Neutrophil (primary cell): ENCODE measurements around the gene YPEL1.
A peak's percentile ranks its signal among the peaks of the same experiment; 100 is the strongest.

Source experiments
- H3K27ac ChIP-seq: fragments of 200-600 bp; sonication (generic); 2 replicates; pipeline ENCODE4 v1.5.1; 2016; ENCODE audit warnings: mild to moderate bottlenecking, moderate library complexity
- H3K27me3 ChIP-seq: fragments of 200-600 bp; sonication (generic); 2 replicates; pipeline ENCODE4 v1.6.0; 2016; ENCODE audit warnings: mild to moderate bottlenecking
- H3K36me3 ChIP-seq: fragments of 200-600 bp; sonication (generic); 2 replicates; pipeline ENCODE4 v1.5.1; 2017
- H3K4me1 ChIP-seq, 2 experiments: fragments of 200-600 bp in 1 of 2; sonication (generic) in 1 of 2; 1 replicate in 1 of 2; 2 replicates in 1 of 2; pipeline versions ENCODE4 v1.5.1 to v1.6.1; 2013 to 2016; ENCODE audit warnings: low read depth in 1 of 2, low read length in 1 of 2, mild to moderate bottlenecking in 1 of 2, moderate library complexity in 1 of 2; ENCODE audit not compliant: control insufficient read depth in 1 of 2, insufficient read depth in 1 of 2
- H3K4me3 ChIP-seq, 2 experiments: fragments of 200-600 bp in 1 of 2; sonication (generic) in 1 of 2; 1 replicate in 1 of 2; 2 replicates in 1 of 2; pipeline ENCODE4 v1.5.1; 2013 to 2016; ENCODE audit warnings: low read depth in 1 of 2, low read length in 1 of 2, mild to moderate bottlenecking in 1 of 2, moderate library complexity in 1 of 2
- H3K9me3 ChIP-seq: fragments of 200-600 bp; sonication (generic); 2 replicates; pipeline ENCODE4 v1.5.1; 2016
- CTCF ChIP-seq: fragments of 200-600 bp; sonication (generic); IDR thresholded peaks from 2 replicates; pipeline ENCODE4 v1.5.1; 2016; ENCODE audit warnings: antibody characterized with exemption

Gene YPEL1

GRCh38 chr22:21714786-21715185, 20.8 kb downstream of the YPEL1 start:
- Histone ChIP-seq H3K36me3 (peaks cover 5% of the 10 kb centered on the region), H3K9me3 (no peaks in the 10 kb centered on the region), H3K4me1 (peaks cover 0 to 4% of the 10 kb centered on the region in 2 experiments), H3K27me3 (no peaks in the 10 kb centered on the region), H3K27ac (no peak overlapping the region), H3K4me3 (no peak overlapping the region)
- TF ChIP-seq CTCF = no peak

DNA sequence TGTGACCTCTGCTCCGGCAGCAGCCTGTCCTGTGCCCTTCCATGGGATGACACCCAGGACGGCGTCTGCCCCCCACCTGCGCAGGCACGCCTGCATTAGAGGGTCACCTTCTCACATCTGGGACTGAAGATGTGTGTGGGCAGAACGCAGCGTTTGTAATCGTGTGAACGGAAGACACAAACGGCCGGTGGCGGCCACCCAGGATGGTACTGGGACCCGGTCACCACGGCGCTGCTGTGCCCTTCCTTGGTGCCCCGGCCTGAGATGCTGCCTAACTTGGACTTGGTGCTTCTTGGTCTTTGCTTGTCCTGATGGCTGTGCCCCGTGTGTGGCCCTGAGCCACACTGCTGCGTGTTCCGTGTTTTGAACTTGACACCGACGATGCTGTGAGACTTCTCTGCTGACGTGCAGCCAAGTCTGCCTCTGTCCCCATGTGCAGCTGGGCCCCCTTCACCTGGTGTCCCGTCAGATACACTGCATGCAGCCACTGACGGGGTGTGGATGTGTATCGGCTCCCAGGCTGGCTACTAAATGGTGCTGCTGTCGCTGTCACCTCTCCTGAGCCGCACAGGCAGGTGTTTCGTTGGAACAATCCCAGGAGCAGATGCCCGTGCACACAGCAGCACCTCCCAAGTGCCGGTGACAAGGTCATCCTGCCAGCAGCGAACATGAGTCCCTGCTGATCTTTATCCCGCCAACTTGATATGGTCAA, 21.4 kb downstream of the YPEL1 start:
- no peak for TF ChIP-seq CTCF
- H3K27ac ChIP-seq = no peak overlapping the region
- peaks cover 7% of the 10 kb centered on the region for H3K36me3 ChIP-seq
- H3K4me1 ChIP-seq = peaks cover 0 to 4% of the 10 kb centered on the region in 2 experiments
- H3K9me3 ChIP-seq = no peaks in the 10 kb centered on the region
- H3K4me3 ChIP-seq = no peak overlapping the region
- H3K27me3 ChIP-seq = no peaks in the 10 kb centered on the region

GRCh38 chr22:21713428-21714058, 22.1 kb downstream of the YPEL1 start:
- H3K4me1 ChIP-seq = peaks cover 0 to 4% of the 10 kb centered on the region in 2 experiments
- H3K27me3 ChIP-seq = no peaks in the 10 kb centered on the region
- no peaks in the 10 kb centered on the region for H3K9me3 ChIP-seq
- peaks cover 11% of the 10 kb centered on the region for H3K36me3 ChIP-seq
- H3K4me3 ChIP-seq = no peak overlapping the region
- no peak for TF ChIP-seq CTCF
- H3K27ac ChIP-seq = no peak overlapping the region

GRCh38 chr22:21712751-21713427, 22.7 kb downstream of the YPEL1 start:
- Histone ChIP-seq H3K27ac (no peak overlapping the region), H3K4me3 (no peak overlapping the region), H3K4me1 (peaks cover 0 to 4% of the 10 kb centered on the region in 2 experiments), H3K9me3 (no peaks in the 10 kb centered on the region), H3K36me3 (peaks cover 11% of the 10 kb centered on the region), H3K27me3 (no peaks in the 10 kb centered on the region)
- TF ChIP-seq CTCF = peak; percentile 45

GRCh38 chr22:21711851-21712250, 23.7 kb downstream of the YPEL1 start:
- H3K27me3 ChIP-seq = no peaks in the 10 kb centered on the region

More at GRCh38 chr22:21711851-21712250, 23.7 kb downstream of the YPEL1 start:
- H3K4me3 ChIP-seq = no peak overlapping the region
- H3K4me1 ChIP-seq = no peaks in the 10 kb centered on the region
- peaks cover 11% of the 10 kb centered on the region for H3K36me3 ChIP-seq
- no peak overlapping the region for H3K27ac ChIP-seq
- no peak for TF ChIP-seq CTCF
- H3K9me3 ChIP-seq = no peaks in the 10 kb centered on the region
